ENCODE measurements around the gene PDE4B. TPM values are rescaled to one million over a fixed set of nuclear protein-coding genes. Genes with fewer than 3 reads are reported as not detected.

The PDE4B gene
- total RNA-seq (2012; rRNA removed): 0.66 and 2.5 TPM in 2 replicates

GRCh38 chr1:65792669-65793358 lies at the start of gene PDE4B:
PDE4B (plus strand) TSS chr1:65792895.
- Histone ChIP-seq H3K9me3 (replicated peaks; ENCODE audit: low read length) (no peaks in the 10 kb centered on the region), H3K4me1 (ENCODE audit: control insufficient read depth, insufficient read depth, low read length) (peaks cover 11% of the 10 kb centered on the region), H3K4me3 (ENCODE audit: low read length) (peak within 1 kb of the TSS; percentile 84), H3K9ac (ENCODE audit: low read depth, low read length) (peak within 1 kb of the TSS; percentile 73), H3K4me2 (ENCODE audit: low read length) (peak within 1 kb of the TSS; percentile 99), H3K36me3 (ENCODE audit: insufficient read depth, low read length) (no peaks in the 10 kb centered on the region), H3K27me3 (ENCODE audit: control insufficient read depth, insufficient read depth, low read length) (no peaks in the 10 kb centered on the region)

- H3K9me3 ChIP-seq (replicated peaks; ENCODE audit: low read length): peaks cover 8% of the 10 kb centered on the region
- no peaks in the 10 kb centered on the region for H3K36me3 ChIP-seq (ENCODE audit: insufficient read depth, low read length)
- no peak overlapping the region for H3K4me2 ChIP-seq (ENCODE audit: low read length)
- H3K27me3 ChIP-seq (ENCODE audit: control insufficient read depth, insufficient read depth, low read length): no peaks in the 10 kb centered on the region
- H3K4me3 ChIP-seq (ENCODE audit: low read length): no peak overlapping the region
- H3K9ac ChIP-seq (ENCODE audit: low read depth, low read length): no peak overlapping the region
- H3K4me1 ChIP-seq (ENCODE audit: control insufficient read depth, insufficient read depth, low read length): no peaks in the 10 kb centered on the region
Observed at GRCh38 chr1:65744731-65745130, 48.0 kb upstream of the PDE4B start.

DNA sequence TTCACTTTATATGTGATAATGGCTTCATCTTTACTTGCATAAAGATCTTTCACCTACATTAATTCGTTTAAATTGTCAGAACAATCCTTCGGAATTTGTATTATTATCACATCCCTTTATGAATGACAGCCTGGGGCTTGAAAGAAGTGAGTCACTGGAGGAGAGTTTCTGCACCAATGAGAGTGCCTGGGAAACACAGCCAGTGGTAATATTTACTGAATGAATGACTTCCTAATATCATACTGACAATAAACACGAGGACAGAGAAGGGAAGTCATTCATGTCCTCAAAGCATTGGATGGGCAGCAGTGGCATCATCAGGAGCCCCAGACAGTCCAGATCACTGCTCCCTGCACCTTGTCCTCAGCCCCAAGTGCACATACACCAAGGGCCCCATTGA lies 40.7 kb upstream of the PDE4B start:
- H3K4me2 ChIP-seq (ENCODE audit: low read length): no peak overlapping the region

DNA sequence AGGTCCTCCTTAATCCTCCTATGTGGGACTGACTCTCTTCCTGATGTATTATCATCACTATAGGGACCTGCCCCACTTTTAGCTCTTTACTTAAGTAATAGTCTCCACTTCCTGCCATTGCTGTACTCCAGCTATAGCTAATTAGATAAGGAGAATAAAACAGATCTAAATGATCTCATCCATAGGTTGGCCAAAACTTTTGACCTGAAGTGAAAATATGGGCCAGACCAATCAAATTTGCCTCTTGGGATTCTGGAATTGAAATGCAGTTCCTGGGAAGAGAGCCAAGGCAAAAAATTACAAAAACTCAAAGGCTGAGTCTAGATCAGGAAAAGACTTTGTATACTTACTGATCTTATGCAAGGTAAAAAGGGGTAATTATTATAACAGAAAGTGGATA lies 36.1 kb upstream of the PDE4B start:
- Histone ChIP-seq H3K9me3 (replicated peaks; ENCODE audit: low read length) (no peaks in the 10 kb centered on the region), H3K9ac (ENCODE audit: low read depth, low read length) (no peak overlapping the region), H3K4me2 (ENCODE audit: low read length) (no peak overlapping the region), H3K36me3 (ENCODE audit: insufficient read depth, low read length) (no peaks in the 10 kb centered on the region), H3K4me1 (ENCODE audit: control insufficient read depth, insufficient read depth, low read length) (no peaks in the 10 kb centered on the region), H3K27me3 (ENCODE audit: control insufficient read depth, insufficient read depth, low read length) (no peaks in the 10 kb centered on the region), H3K4me3 (ENCODE audit: low read length) (no peak overlapping the region)

More for the DNA sequence above, 40.7 kb upstream of the PDE4B start:
- H3K27me3 ChIP-seq (ENCODE audit: control insufficient read depth, insufficient read depth, low read length): no peaks in the 10 kb centered on the region
- no peak overlapping the region for H3K9ac ChIP-seq (ENCODE audit: low read depth, low read length)
- no peaks in the 10 kb centered on the region for H3K4me1 ChIP-seq (ENCODE audit: control insufficient read depth, insufficient read depth, low read length)
- H3K36me3 ChIP-seq (ENCODE audit: insufficient read depth, low read length): no peaks in the 10 kb centered on the region
- no peak overlapping the region for H3K4me3 ChIP-seq (ENCODE audit: low read length)
- no peaks in the 10 kb centered on the region for H3K9me3 ChIP-seq (replicated peaks; ENCODE audit: low read length)

GRCh38 chr1:65757531-65757930 lies 35.2 kb upstream of the PDE4B start:
- H3K9me3 ChIP-seq (replicated peaks; ENCODE audit: low read length): no peaks in the 10 kb centered on the region
- H3K4me2 ChIP-seq (ENCODE audit: low read length): no peak overlapping the region
- no peak overlapping the region for H3K9ac ChIP-seq (ENCODE audit: low read depth, low read length)
- H3K4me3 ChIP-seq (ENCODE audit: low read length): no peak overlapping the region
- no peaks in the 10 kb centered on the region for H3K27me3 ChIP-seq (ENCODE audit: control insufficient read depth, insufficient read depth, low read length)
- no peaks in the 10 kb centered on the region for H3K4me1 ChIP-seq (ENCODE audit: control insufficient read depth, insufficient read depth, low read length)
- H3K36me3 ChIP-seq (ENCODE audit: insufficient read depth, low read length): no peaks in the 10 kb centered on the region

- no peak overlapping the region for H3K9ac ChIP-seq (ENCODE audit: low read depth, low read length)
- H3K4me2 ChIP-seq (ENCODE audit: low read length): no peak overlapping the region
- H3K27me3 ChIP-seq (ENCODE audit: control insufficient read depth, insufficient read depth, low read length): no peaks in the 10 kb centered on the region
- no peaks in the 10 kb centered on the region for H3K36me3 ChIP-seq (ENCODE audit: insufficient read depth, low read length)
- no peaks in the 10 kb centered on the region for H3K4me1 ChIP-seq (ENCODE audit: control insufficient read depth, insufficient read depth, low read length)
- H3K4me3 ChIP-seq (ENCODE audit: low read length): no peak overlapping the region
- no peaks in the 10 kb centered on the region for H3K9me3 ChIP-seq (replicated peaks; ENCODE audit: low read length)
Observed at GRCh38 chr1:65758128-65758527, 34.6 kb upstream of the PDE4B start.

DNA sequence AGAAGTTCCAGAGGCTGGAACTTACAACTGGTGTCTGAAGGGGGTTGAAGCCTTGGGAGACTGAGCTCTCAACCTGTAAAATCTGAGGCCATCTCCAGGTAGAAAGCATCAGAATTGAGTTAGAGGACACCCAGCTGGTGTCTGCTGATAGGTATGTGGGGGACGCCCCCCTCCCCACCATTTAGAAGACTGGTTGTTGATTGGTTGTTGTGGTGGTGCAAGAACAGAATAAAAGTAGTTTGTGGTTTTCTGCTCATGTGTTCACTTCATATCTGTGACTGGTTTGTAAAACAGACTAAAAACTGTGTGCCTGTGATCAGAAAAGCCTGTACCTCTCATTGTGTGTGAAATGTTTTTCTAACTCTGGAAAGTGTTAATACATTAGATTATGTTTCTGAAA lies 33.2 kb upstream of the PDE4B start:
- H3K36me3 ChIP-seq (ENCODE audit: insufficient read depth, low read length): no peaks in the 10 kb centered on the region
- no peaks in the 10 kb centered on the region for H3K4me1 ChIP-seq (ENCODE audit: control insufficient read depth, insufficient read depth, low read length)
- H3K4me3 ChIP-seq (ENCODE audit: low read length): no peak overlapping the region
- H3K9me3 ChIP-seq (replicated peaks; ENCODE audit: low read length): no peaks in the 10 kb centered on the region
- no peaks in the 10 kb centered on the region for H3K27me3 ChIP-seq (ENCODE audit: control insufficient read depth, insufficient read depth, low read length)
- H3K4me2 ChIP-seq (ENCODE audit: low read length): no peak overlapping the region
- no peak overlapping the region for H3K9ac ChIP-seq (ENCODE audit: low read depth, low read length)

- H3K4me1 ChIP-seq (ENCODE audit: control insufficient read depth, insufficient read depth, low read length): no peaks in the 10 kb centered on the region
- H3K27me3 ChIP-seq (ENCODE audit: control insufficient read depth, insufficient read depth, low read length): no peaks in the 10 kb centered on the region
- H3K4me2 ChIP-seq (ENCODE audit: low read length): no peak overlapping the region
- H3K9me3 ChIP-seq (replicated peaks; ENCODE audit: low read length): no peaks in the 10 kb centered on the region
- no peak overlapping the region for H3K9ac ChIP-seq (ENCODE audit: low read depth, low read length)
- no peak overlapping the region for H3K4me3 ChIP-seq (ENCODE audit: low read length)
- H3K36me3 ChIP-seq (ENCODE audit: insufficient read depth, low read length): no peaks in the 10 kb centered on the region
Observed at GRCh38 chr1:65762081-65762862, 30.4 kb upstream of the PDE4B start.

- Histone ChIP-seq H3K4me2 (ENCODE audit: low read length) (no peak overlapping the region), H3K9me3 (replicated peaks; ENCODE audit: low read length) (no peaks in the 10 kb centered on the region), H3K4me3 (ENCODE audit: low read length) (no peak overlapping the region), H3K36me3 (ENCODE audit: insufficient read depth, low read length) (no peaks in the 10 kb centered on the region), H3K27me3 (ENCODE audit: control insufficient read depth, insufficient read depth, low read length) (no peaks in the 10 kb centered on the region), H3K9ac (ENCODE audit: low read depth, low read length) (no peak overlapping the region), H3K4me1 (ENCODE audit: control insufficient read depth, insufficient read depth, low read length) (no peaks in the 10 kb centered on the region)
Observed at GRCh38 chr1:65764052-65764451, 28.6 kb upstream of the PDE4B start.

- Histone ChIP-seq H3K4me2 (ENCODE audit: low read length) (no peak overlapping the region), H3K4me1 (ENCODE audit: control insufficient read depth, insufficient read depth, low read length) (no peaks in the 10 kb centered on the region)
Observed at GRCh38 chr1:65765631-65766030, 27.1 kb upstream of the PDE4B start.

GRCh38 chr1:65769636-65770035 lies 23.1 kb upstream of the PDE4B start:
- H3K9ac ChIP-seq (ENCODE audit: low read depth, low read length): no peak overlapping the region
- no peak overlapping the region for H3K4me2 ChIP-seq (ENCODE audit: low read length)
- no peak overlapping the region for H3K4me3 ChIP-seq (ENCODE audit: low read length)
- no peaks in the 10 kb centered on the region for H3K4me1 ChIP-seq (ENCODE audit: control insufficient read depth, insufficient read depth, low read length)
- H3K9me3 ChIP-seq (replicated peaks; ENCODE audit: low read length): no peaks in the 10 kb centered on the region
- no peaks in the 10 kb centered on the region for H3K27me3 ChIP-seq (ENCODE audit: control insufficient read depth, insufficient read depth, low read length)
- H3K36me3 ChIP-seq (ENCODE audit: insufficient read depth, low read length): no peaks in the 10 kb centered on the region

More at GRCh38 chr1:65765631-65766030, 27.1 kb upstream of the PDE4B start:
- Histone ChIP-seq H3K36me3 (ENCODE audit: insufficient read depth, low read length) (no peaks in the 10 kb centered on the region), H3K4me3 (ENCODE audit: low read length) (no peak overlapping the region), H3K9me3 (replicated peaks; ENCODE audit: low read length) (no peaks in the 10 kb centered on the region), H3K9ac (ENCODE audit: low read depth, low read length) (no peak overlapping the region), H3K27me3 (ENCODE audit: control insufficient read depth, insufficient read depth, low read length) (no peaks in the 10 kb centered on the region)

DNA sequence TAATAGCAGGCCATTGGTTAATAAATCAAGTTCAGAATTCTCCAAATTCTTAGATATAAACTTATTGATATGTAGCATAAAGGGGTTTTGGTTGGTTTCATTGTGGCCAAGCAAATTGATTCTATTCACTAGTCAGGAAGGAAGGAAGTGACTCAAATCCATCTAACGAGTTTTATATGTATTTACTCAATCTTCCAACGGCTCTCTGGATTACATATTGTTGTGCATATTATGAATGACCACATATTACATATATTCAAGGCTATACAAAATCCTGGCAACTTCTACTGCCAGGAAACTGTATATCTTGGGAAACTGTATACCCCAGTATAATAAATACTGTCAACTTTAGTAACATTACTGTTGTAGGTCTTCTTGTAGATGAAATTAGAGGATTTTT lies 20.1 kb upstream of the PDE4B start:
- Histone ChIP-seq H3K9ac (ENCODE audit: low read depth, low read length) (no peak overlapping the region), H3K4me1 (ENCODE audit: control insufficient read depth, insufficient read depth, low read length) (no peaks in the 10 kb centered on the region), H3K4me2 (ENCODE audit: low read length) (no peak overlapping the region), H3K36me3 (ENCODE audit: insufficient read depth, low read length) (no peaks in the 10 kb centered on the region), H3K9me3 (replicated peaks; ENCODE audit: low read length) (no peaks in the 10 kb centered on the region), H3K4me3 (ENCODE audit: low read length) (no peak overlapping the region), H3K27me3 (ENCODE audit: control insufficient read depth, insufficient read depth, low read length) (no peaks in the 10 kb centered on the region)
